Measurements from ENCODE around the gene ANXA11. TPM values are rescaled to one million over a fixed set of nuclear protein-coding genes. Genes with fewer than 3 reads are reported as not detected.

The ANXA11 gene
- total RNA-seq, 2 donors from 2014 or later = 104 to 134 TPM

- no peak for TF ChIP-seq CTCF (conservative IDR thresholded peaks at IDR 0.05)
- H3K9me3 Mint-ChIP-seq = no peaks in the 10 kb centered on the region
- Histone ChIP-seq H3K4me1 (ENCODE audit: control insufficient read depth, insufficient read depth, low read length) (no peaks in the 10 kb centered on the region), H3K27ac (ENCODE audit: low read depth, low read length) (no peak overlapping the region), H3K9ac (ENCODE audit: extremely low read depth, low read length, poor library complexity, severe bottlenecking) (no peak overlapping the region), H3K36me3 (ENCODE audit: control insufficient read depth, insufficient read depth, low read length) (no peaks in the 10 kb centered on the region), H3K27me3 (ENCODE audit: control insufficient read depth, insufficient read depth, low read length, poor library complexity, severe bottlenecking) (no peaks in the 10 kb centered on the region), H3K9me3 (ENCODE audit: control insufficient read depth, low read length) (no peaks in the 10 kb centered on the region), H3K4me3 (ENCODE audit: low read length) (no peak overlapping the region)
- H3K27me3 Mint-ChIP-seq (ENCODE audit: insufficient read depth) = peaks cover 7% of the 10 kb centered on the region
- 87% methylated on average over 2 of the region's 2 CpGs; no CpG with 5 or more reads in 1 of the 2 experiments for WGBS, 2 experiments (ENCODE audit: insufficient coverage in 1 of 2, insufficient read length in 1 of 2)
- no peaks in the 10 kb centered on the region for H3K36me3 Mint-ChIP-seq (ENCODE audit: low read depth)
- no peak for DNase-seq
- peaks cover 5% of the 10 kb centered on the region for H3K4me1 Mint-ChIP-seq
- H3K27ac Mint-ChIP-seq = no peak overlapping the region
- no peak overlapping the region for H3K4me3 Mint-ChIP-seq
Measured at GRCh38 chr10:80139265-80139664, 66.1 kb downstream of the ANXA11 start.

GRCh38 chr10:80137920-80138319, 67.4 kb downstream of the ANXA11 start:
- no peak overlapping the region for H3K4me3 Mint-ChIP-seq
- no peak for DNase-seq
- Histone ChIP-seq H3K27me3 (ENCODE audit: control insufficient read depth, insufficient read depth, low read length, poor library complexity, severe bottlenecking) (peaks cover 9% of the 10 kb centered on the region), H3K27ac (ENCODE audit: low read depth, low read length) (peak overlapping the region; percentile 49), H3K36me3 (ENCODE audit: control insufficient read depth, insufficient read depth, low read length) (no peaks in the 10 kb centered on the region), H3K9ac (ENCODE audit: extremely low read depth, low read length, poor library complexity, severe bottlenecking) (no peak overlapping the region), H3K4me1 (ENCODE audit: control insufficient read depth, insufficient read depth, low read length) (no peaks in the 10 kb centered on the region), H3K9me3 (ENCODE audit: control insufficient read depth, low read length) (no peaks in the 10 kb centered on the region), H3K4me3 (ENCODE audit: low read length) (no peak overlapping the region)
- H3K27ac Mint-ChIP-seq = no peak overlapping the region
- peaks cover 15% of the 10 kb centered on the region for H3K27me3 Mint-ChIP-seq (ENCODE audit: insufficient read depth)
- TF ChIP-seq CTCF (conservative IDR thresholded peaks at IDR 0.05) = no peak
- no peaks in the 10 kb centered on the region for H3K9me3 Mint-ChIP-seq
- 80 to 81% methylated on average over 1 to 4 of the region's 4 CpGs for WGBS, 2 experiments (ENCODE audit: insufficient coverage in 1 of 2, insufficient read length in 1 of 2)
- H3K4me1 Mint-ChIP-seq = peaks cover 7% of the 10 kb centered on the region
- H3K36me3 Mint-ChIP-seq (ENCODE audit: low read depth) = no peaks in the 10 kb centered on the region

GRCh38 chr10:80137031-80137862, 68.1 kb downstream of the ANXA11 start:
- no peak overlapping the region for H3K9ac ChIP-seq (ENCODE audit: extremely low read depth, low read length, poor library complexity, severe bottlenecking)

More at GRCh38 chr10:80137031-80137862, 68.1 kb downstream of the ANXA11 start:
- H3K4me1 Mint-ChIP-seq = peaks cover 10% of the 10 kb centered on the region
- no peak overlapping the region for H3K27ac Mint-ChIP-seq
- no peaks in the 10 kb centered on the region for H3K4me1 ChIP-seq (ENCODE audit: control insufficient read depth, insufficient read depth, low read length)
- H3K36me3 Mint-ChIP-seq (ENCODE audit: low read depth) = no peaks in the 10 kb centered on the region
- H3K27ac ChIP-seq (ENCODE audit: low read depth, low read length) = no peak overlapping the region
- DNase-seq = no peak
- no peak overlapping the region for H3K4me3 Mint-ChIP-seq
- peaks cover 19% of the 10 kb centered on the region for H3K27me3 Mint-ChIP-seq (ENCODE audit: insufficient read depth)
- no peaks in the 10 kb centered on the region for H3K9me3 Mint-ChIP-seq
- TF ChIP-seq CTCF (conservative IDR thresholded peaks at IDR 0.05) = no peak
- 92 to 97% methylated on average over 10 to 14 of the region's 14 CpGs for WGBS, 2 experiments (ENCODE audit: insufficient coverage in 1 of 2, insufficient read length in 1 of 2)
- H3K9me3 ChIP-seq (ENCODE audit: control insufficient read depth, low read length) = no peaks in the 10 kb centered on the region
- H3K36me3 ChIP-seq (ENCODE audit: control insufficient read depth, insufficient read depth, low read length) = no peaks in the 10 kb centered on the region
- H3K27me3 ChIP-seq (ENCODE audit: control insufficient read depth, insufficient read depth, low read length, poor library complexity, severe bottlenecking) = peaks cover 13% of the 10 kb centered on the region
- H3K4me3 ChIP-seq (ENCODE audit: low read length) = no peak overlapping the region

Measured in endodermal cell (in vitro differentiated cells).